ENCODE data around the gene NAT14. TPM values are rescaled to one million over a fixed set of nuclear protein-coding genes. Genes with fewer than 3 reads are reported as not detected.

NAT14 gene
- total and polyA plus RNA-seq, 8 donors, result 4.3 to 22.1 (median 8.7) TPM; not detected in 3

- H3K4me3 ChIP-seq, result no peak overlapping the region
- H3K27ac ChIP-seq, result no peak overlapping the region
- peaks cover 8 to 25% (median 18%) of the 10 kb centered on the region in 4 donors for H3K4me1 ChIP-seq
- H3K9me3 ChIP-seq, result no peaks in the 10 kb centered on the region
- intact Hi-C loops (cut with DNase I; ENCODE audit: low total_unique reads), result no loop called here
- no peak for DNase-seq
- H3K27me3 ChIP-seq, result no peaks in the 10 kb centered on the region
- TF ChIP-seq EP300 (IDR thresholded peaks at IDR 0.05), result no peak
- no peak for TF ChIP-seq POLR2AphosphoS5 (IDR thresholded peaks at IDR 0.05)
- no peak for TF ChIP-seq CTCF (IDR thresholded peaks at IDR 0.05)
- TF ChIP-seq POLR2A (IDR thresholded peaks at IDR 0.05), result no peak
- no peaks in the 10 kb centered on the region for H3K36me3 ChIP-seq
- WGBS, 5 donors, result 82 to 90% (median 86%) methylated on average over 10 of the region's 10 CpGs
Observed at GRCh38 chr19:55519451-55520311, 34.7 kb downstream of the NAT14 start.

- no peak for DNase-seq
- H3K9me3 ChIP-seq, result no peaks in the 10 kb centered on the region
- TF ChIP-seq CTCF (IDR thresholded peaks at IDR 0.05) (no peak), EP300 (IDR thresholded peaks at IDR 0.05) (no peak), POLR2A (IDR thresholded peaks at IDR 0.05) (no peak), POLR2AphosphoS5 (IDR thresholded peaks at IDR 0.05) (no peak)
- no peak overlapping the region for H3K4me3 ChIP-seq
- H3K27me3 ChIP-seq, result peaks cover 0 to 5% (median 0%) of the 10 kb centered on the region in 3 donors
- H3K4me1 ChIP-seq, result peaks cover 8 to 30% (median 22%) of the 10 kb centered on the region in 4 donors
- H3K27ac ChIP-seq, result no peak overlapping the region
- intact Hi-C loops (cut with DNase I; ENCODE audit: low total_unique reads), result no loop called here
- H3K36me3 ChIP-seq, result no peaks in the 10 kb centered on the region
- WGBS, 5 donors, result 70 to 81% (median 76%) methylated on average over 12 to 14 of the region's 14 CpGs
Observed at GRCh38 chr19:55520691-55521292, 35.8 kb downstream of the NAT14 start.

- Histone ChIP-seq H3K27ac (no peak overlapping the region), H3K9me3 (no peaks in the 10 kb centered on the region), H3K4me3 (peak overlapping the region in 1 of 4 donors; percentile 4), H3K4me1 (peaks cover 12 to 39% (median 22%) of the 10 kb centered on the region in 4 donors), H3K36me3 (no peaks in the 10 kb centered on the region), H3K27me3 (peaks cover 0 to 31% (median 0%) of the 10 kb centered on the region in 3 donors)
- WGBS, 5 donors, result 45 to 60% (median 56%) methylated on average over 19 to 29 of the region's 29 CpGs
- TF ChIP-seq POLR2AphosphoS5 (IDR thresholded peaks at IDR 0.05) (no peak), POLR2A (IDR thresholded peaks at IDR 0.05) (no peak), CTCF (IDR thresholded peaks at IDR 0.05) (no peak), EP300 (IDR thresholded peaks at IDR 0.05) (no peak)
- intact Hi-C loops (cut with DNase I; ENCODE audit: low total_unique reads), result no loop called here
- DNase-seq, result no peak
Observed at GRCh38 chr19:55525289-55526101, 40.5 kb downstream of the NAT14 start.

All from stomach (tissue), 9 donors.